Right hindlimb (tissue), 1 donor: ENCODE results near the gene DEAF1.
"Not testable (repeated sequence)": the region's sequence is repeated elsewhere in the genome, so short reads cannot be mapped to it uniquely, and the experiment has no call there.

ENCODE experiments used
- DNase-seq: peaks from one replicate; pipeline ENCODE4 v3.0.0-alpha.2; 2018

DEAF1 gene, protein sequence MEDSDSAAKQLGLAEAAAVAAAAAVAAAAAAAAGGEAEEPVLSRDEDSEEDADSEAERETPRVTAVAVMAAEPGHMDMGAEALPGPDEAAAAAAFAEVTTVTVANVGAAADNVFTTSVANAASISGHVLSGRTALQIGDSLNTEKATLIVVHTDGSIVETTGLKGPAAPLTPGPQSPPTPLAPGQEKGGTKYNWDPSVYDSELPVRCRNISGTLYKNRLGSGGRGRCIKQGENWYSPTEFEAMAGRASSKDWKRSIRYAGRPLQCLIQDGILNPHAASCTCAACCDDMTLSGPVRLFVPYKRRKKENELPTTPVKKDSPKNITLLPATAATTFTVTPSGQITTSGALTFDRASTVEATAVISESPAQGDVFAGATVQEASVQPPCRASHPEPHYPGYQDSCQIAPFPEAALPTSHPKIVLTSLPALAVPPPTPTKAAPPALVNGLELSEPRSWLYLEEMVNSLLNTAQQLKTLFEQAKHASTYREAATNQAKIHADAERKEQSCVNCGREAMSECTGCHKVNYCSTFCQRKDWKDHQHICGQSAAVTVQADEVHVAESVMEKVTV

DNA sequence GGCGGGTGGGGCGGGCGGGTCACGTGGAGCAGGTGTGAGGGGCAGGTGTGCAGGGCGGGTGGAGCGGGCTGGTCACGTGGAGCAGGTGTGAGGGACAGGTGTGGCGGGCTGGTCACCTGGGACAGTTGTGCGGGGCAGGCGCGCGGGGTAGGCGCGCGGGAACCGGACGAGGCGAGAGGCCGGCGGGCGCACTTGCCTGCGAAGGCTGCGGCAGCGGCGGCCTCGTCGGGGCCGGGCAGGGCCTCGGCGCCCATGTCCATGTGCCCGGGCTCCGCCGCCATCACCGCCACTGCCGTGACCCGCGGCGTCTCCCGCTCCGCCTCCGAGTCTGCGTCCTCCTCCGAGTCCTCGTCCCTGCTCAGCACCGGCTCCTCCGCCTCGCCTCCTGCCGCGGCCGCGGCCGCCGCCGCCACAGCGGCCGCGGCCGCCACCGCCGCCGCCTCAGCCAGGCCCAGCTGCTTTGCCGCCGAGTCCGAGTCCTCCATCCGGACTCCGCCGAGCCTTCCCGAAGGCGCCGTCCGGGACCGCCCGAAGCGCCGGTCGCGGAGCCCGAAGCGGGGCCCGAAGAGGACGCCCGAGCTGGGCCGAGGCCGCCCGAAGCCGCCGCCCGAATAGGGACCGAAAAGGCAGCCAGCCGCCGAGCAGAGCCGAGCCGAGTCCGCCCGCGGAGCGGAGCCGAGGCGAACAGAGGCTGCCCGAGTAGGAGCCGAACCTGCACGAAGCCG, at the start of gene DEAF1:
TSS of gene DEAF1 (minus strand) at position 660 of the 725 bp plus-strand sequence. CDS start at position 485, 175 bp downstream.
- peak; percentile 100 for DNase-seq

DNA sequence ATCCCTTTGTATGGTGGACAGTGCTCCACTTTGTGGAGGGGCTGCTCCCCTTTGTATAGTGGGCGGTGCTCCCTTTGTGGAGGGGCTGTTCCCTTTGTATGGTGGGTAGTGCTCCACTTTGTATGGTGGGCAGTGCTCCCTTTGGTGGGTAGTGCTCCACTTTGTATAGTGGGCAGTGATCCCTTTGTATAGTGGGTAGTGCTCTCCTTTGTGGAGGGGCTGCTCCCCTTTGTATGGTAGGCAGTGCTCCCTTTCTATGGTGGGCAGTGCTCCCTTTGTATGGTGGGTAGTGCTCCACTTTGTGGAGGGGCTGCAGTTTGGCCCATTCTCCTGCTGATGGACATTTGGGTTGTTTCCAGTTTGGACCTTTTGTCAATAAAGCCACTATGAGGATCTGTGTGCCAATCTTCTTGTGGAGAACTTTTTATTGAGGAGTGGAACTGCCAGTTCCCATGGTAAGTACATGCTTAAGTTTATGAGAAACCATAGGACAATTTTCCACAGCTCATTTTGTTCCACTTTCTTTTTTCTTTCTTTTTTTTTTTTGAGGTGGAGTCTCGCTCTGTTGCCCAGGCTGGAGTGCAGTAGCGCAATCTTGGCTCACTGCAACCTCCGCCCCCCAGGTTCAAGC, 47.7 kb upstream of the DEAF1 start:
- no peak for DNase-seq

DNA sequence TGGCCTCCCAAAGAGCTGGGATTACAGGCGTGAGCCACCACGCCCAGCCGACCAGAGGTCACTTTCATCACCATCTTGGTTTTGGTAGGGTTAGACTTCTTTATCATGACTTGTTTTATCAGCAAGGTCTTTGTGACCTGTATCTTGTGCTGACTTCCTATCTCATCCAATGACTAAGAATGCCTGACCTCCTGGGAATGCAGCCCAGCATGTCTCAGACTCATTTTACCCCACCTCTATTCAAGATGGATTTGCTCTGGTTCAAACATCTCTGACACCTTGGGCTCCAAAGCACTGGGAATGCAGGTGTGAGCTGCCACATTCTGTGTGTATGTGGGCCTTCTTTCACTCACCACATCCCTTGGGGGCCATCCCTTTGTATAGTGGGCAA, 47.1 kb upstream of the DEAF1 start:
- no peak for DNase-seq

DNA sequence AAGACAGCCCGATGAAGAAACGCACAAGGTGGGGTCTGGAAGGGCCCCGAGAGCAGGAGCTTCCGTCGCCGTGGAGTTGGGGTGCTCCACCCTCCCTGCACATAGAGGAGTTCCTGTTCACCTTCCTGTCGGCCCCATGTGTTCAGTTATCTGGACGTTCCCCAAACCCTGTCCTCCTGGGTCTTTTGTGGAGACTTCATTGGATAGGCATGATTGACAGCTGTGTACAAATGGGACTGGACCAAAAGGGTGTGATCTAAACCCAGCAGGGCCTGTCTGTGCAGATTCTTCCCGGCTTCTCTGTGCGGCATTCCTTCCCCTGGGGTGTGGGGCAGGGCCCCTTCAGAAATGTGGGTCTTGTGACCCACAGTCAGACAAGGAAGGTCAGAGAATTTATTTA, 42.9 kb upstream of the DEAF1 start:
- not testable (repeated sequence) for DNase-seq

DNA sequence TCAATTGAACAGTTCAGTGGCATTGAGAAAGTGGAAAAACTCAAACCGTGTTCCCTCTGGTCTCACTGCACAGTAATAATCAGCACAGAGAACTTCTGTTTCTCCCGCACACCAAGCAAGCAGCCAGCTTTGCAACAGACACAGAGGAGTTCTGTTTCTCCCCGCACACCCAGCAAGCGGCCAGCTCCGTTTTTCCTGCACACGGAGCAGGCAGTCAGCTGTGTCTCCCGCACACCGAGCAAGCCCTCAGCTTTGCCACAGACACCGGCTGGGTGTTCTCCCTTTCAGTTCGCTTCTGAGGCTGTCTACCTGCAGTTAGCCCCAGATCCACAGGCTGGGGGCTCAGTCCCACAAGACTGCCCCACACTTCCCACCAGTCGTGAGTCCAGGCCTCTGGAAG, 42.3 kb upstream of the DEAF1 start:
- DNase-seq: no peak

DNA sequence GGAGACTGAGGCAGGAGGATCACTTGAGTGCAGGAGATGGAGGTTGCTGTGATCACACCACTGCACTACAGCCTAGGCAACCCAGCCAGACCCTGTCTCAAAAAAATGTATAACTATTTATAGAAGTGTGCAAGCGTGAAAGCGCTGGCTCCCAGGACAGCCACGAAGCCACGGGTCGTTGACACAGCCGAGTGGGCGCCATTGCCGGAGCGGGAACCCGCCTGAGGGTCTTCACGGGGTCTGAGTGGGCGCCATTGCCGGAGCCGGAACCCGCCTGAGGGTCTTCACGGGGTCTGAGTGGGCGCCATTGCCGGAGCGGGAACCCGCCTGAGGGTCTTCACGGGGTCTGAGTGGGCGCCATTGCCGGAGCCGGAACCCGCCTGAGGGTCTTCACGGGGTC, 39.5 kb upstream of the DEAF1 start:
- DNase-seq: not testable (repeated sequence)

DNA sequence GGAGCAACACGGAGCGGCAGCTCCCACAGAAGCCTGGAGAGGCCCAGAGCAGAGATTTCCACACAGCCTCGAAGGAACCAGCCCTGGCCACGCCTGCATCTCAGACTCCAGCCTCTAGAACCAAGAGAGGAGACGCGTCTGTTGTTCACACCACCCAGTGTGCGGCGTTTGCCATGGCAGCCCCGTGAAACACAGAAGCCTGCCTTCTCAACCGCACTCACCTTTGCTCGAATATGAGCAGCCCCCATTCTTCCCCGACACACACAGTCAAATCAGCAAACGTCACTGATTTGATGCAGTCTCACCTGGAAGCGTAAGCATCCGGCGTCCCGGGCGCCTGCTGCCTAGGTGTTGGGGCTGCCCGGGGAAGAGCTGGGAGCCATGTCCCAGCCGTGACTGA, 38.0 kb upstream of the DEAF1 start:
- DNase-seq: no peak

DNA sequence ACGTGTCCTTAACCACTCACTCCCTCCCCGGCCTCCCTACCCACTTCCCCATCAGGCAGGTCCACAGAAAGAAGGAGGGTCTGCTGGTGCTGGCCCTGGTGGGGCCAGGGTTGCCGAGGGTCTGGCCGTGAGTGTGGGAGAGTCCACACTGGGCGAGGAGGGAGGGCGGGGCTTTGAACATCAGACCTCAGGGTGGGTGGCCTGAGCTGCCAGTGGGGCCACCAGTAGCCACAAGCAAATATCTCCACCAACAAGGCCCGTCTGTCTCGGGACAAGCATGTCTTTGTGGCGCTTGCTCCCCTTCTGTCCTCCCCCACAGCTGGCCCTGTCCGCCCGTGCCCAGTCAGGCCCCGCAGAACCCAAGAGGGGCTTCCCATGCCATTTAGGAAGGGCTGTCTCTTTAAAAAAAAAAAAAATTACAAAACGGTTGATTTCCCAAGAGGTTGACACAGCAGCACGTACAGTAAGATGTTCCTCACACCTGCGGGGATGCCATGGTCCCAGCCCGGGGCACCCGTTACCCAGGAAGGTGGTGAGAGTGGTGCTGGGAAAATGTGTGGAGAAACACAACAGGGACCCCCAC, 34.6 kb upstream of the DEAF1 start:
- DNase-seq: peak; percentile 48

DNA sequence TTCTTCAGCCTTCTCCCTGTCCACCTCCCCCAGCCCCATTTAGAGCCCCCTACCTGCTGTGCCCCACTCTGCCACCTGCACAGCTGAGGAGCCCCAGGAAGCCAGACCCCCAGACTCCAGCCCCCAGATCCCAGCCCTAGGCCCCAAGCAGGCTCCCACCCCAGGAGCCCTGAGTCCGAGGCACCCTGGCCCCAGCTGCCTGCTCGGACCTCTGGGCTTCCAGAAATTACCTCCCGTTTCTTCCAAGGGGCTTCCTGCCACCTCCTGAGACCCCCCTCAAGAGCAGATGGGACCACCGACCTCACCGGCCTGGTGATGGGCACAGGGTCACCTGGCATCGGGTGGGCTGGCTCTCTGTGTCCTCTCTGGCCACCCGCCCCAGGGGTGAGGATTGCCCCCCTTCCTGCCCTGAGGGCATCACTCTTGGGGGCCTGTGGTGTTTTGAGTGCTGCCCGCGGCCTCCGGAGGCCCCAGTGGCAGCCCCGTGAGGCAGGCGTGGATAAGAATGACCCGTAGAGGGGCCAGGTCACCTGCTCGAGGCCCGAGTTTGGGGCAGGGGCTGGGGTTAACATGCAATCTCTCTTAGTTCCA, 34.0 kb upstream of the DEAF1 start:
- DNase-seq: no peak

DNA sequence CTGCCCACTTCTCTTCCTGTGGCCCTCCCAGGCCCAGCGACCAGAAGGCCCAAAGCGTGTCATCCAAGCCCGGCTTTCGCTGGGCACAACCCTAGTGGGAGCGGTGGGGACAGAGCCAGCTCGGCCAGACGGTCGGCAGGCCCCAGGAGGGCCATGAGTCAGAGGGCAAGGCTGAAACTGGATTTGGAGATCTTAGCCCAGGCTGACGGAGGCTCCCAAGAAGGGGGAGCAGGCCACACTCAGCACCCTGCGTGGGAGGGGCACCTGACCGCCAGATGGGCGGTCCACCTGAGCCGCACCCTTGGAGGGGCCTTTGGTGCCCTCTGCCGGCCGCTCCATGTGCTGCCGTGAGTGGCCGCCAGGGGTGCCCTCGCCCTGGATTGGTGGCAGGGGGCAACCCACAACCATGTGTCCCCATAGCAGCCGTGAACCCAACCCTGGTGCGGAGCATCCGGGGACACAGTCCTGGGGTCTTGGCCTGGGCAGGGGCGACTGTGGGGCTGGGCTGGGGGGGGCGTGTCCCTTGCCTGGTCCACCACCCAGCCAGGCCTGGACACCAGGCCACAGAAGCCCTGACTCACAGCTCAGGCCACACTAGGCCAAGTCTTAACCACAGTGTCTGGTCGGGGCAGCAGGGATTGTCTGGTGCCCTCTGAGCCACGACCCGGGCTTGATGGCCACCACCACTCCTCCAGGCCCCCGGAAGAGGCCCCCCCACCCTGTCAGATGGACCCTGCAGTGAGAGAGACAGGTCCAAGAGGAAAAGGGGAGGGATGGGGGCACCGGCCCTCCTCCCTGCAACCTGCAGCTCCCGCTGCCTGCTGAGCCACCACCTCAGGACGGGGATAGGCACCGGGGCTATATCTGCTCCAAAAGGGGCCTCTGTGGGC, 33.1 kb upstream of the DEAF1 start:
- peak; percentile 79 for DNase-seq

DNA sequence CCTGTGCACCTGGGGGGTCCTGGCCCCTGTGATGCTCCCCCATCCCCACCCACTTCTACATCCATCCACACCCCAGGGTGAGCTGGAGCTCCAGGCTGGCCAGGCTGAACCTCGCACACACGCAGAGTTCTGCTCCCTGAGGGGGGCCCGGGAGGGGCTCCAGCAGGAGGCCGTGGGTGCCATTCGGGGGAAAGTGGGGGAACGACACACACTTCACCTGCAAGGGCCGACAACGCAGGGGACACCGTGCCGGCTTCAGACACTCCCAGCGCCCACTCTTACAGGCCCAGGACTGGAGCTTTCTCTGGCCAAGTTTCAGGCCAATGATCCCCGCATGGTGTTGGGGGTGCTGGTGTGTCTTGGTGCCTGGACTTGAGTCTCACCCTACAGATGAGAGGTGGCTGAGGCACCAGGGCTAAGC, 32.3 kb upstream of the DEAF1 start:
- DNase-seq: peak; percentile 25

DNA sequence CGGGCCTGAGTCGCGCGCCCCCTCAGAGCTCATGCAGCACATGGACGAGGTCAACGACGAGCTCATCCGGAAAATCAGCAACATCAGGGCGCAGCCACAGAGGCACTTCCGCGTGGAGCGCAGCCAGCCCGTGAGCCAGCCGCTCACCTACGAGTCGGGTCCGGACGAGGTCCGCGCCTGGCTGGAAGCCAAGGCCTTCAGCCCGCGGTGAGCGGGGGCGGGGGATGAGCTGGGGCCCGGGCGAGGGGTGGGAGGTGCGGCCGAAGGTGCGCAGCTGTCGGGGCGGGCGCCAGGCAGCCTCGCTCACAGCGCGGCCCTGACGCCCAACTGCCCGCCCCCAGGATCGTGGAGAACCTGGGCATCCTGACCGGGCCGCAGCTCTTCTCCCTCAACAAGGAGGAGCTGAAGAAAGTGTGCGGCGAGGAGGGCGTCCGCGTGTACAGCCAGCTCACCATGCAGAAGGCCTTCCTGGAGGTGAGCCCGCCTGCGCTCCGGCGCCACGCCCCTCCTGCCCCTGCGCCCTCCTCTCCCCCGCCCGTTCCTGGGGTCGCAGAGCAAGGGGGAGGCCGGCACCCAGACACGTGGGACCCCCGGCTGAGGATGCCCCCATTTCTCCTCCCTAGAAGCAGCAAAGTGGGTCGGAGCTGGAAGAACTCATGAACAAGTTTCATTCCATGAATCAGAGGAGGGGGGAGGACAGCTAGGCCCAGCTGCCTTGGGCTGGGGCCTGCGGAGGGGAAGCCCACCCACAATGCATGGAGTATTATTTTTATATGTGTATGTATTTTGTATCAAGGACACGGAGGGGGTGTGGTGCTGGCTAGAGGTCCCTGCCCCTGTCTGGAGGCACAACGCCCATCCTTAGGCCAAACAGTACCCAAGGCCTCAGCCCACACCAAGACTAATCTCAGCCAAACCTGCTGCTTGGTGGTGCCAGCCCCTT, 31.5 kb upstream of the DEAF1 start:
- peak; percentile 72 for DNase-seq

DNA sequence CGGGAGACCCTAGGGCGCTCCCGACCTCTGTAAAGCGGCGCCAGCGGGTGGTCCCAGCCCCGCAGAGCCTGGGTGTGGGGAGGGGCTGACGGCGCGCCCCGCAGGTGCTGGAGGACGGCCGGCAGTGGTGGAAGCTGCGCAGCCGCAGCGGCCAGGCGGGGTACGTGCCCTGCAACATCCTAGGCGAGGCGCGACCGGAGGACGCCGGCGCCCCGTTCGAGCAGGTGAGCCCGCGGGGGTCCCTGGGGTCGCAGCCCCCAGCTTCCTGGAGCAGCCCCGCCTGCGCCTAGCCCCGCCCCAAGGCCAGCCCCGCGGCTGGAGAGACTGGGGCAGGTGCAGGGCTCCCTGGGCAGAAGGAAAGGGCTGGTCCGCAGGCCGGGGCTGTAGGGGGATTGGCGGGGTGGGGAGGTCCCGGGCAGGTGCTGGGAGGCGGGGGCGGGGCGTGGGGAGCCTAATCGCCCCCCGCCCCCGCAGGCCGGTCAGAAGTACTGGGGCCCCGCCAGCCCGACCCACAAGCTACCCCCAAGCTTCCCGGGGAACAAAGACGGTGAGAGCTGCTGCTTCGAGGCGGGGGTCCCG, 30.7 kb upstream of the DEAF1 start:
- DNase-seq: peak; percentile 22

DNA sequence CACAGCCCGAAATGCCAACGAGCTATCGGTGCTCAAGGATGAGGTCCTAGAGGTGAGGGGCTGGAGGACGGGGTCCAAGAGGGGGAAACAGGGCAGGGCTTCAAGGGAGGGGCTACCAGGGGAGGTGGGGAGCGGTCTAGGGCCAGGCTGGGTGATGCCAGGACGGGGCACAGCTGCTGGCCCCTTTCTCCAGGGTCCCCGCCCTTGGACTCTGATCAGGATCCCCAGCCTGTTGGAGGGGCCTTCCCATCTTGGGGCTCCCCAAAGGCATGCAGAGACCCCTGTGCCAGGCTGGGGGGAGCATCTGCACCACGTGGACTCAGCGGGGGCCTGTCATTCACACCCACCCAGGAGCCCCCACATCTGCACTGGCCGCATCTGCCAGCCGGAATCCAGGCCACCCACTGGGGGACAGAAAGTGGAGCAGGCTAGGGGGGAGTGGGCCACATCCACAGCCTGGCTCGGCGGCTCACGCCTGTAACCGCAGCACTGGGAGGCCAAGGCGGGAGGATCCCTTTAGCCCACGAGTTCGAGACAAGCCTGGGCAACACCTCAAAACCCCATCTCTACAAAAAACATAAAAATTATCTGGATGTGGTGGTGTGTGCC, 29.9 kb upstream of the DEAF1 start:
- DNase-seq: peak; percentile 22

DNA sequence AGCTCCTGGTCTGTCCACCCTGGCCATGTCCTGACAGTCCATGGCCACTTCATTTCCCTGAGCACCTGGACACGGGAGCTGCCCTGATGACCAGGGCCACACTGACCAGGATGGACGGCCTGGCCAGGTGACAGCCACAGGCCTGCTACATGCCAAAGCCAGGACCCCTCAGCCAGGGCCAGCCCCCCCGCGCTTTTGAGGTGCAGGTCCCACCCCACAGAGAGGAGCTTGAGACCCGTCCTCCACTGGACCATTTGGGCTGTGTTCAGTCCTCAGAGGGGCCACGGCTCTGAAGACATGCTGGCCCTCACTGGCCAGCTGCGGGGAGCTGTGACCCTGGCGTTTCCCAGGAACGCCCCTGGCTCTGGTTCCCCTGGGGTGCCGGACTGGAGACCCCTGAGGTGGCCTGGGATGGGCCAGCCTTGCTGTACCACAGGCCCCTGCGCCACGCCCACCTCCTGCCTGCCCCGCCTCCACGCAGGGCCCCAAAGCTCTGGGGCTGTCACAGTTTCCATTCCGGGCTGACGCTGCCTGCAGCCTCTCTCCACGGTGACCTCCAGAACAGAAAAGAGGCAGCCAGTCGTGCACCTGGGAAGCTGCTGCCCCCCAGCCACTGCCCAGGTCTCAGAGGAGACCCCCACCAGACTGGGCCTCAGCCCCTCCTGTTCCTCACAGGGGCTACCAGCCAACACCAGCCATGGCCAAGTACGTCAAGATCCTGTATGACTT, 29.2 kb upstream of the DEAF1 start:
- peak; percentile 51 for DNase-seq

DNA sequence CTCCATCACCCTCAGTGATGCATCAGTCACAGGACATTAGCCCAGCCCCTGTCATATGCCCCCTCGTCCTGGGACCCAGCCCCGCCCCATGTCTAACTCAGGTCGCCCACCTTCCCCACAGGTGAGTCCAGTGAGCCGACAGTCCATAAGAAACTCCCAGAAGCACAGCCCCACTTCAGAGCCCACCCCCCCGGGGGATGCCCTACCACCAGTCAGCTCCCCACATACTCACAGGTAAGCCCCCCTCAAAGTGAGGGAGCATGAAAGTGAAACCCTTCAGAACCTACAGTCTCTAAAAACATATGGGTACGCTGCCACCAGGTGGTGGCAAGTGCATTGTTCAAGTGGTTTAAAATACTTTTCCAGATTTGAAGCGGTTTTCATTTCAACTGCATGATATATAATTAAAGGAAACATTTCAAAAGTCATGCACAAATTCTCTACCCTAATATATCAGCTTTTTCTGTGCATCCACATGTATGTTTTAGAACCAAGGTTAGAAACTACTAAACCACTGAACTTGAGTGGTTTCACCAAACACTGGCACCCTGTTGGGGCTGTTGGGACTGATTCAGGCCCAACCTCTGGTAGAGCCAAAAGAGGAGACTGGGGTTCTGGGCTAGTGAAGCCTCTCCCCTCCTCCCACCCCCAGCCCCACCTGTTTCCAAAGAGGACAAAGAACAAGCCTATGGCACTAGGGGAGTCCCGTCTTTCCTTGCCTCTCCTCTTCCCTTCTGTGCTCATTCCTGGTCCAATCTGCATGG, 28.3 kb upstream of the DEAF1 start:
- peak; percentile 47 for DNase-seq

DNA sequence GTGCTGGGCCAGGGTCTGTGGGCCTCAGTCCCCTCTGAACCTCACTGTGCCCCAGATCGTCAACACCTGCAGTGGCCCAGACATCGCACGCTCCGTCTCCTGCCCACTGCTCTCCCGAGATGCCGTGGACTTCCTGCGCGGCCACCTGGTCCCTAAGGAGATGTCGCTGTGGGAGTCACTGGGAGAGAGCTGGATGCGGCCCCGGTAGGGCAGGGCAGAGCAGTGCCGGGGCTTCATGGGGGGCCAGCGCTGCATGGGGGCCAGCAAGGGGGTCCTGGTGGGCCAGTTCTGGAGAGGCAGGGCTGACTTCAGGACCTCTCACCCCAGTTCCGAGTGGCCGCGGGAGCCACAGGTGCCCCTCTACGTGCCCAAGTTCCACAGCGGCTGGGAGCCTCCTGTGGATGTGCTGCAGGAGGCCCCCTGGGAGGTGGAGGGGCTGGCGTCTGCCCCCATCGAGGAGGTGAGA, 27.4 kb upstream of the DEAF1 start:
- DNase-seq: no peak
